Erythroblast (primary cell): ENCODE results near the gene STEAP3.

ENCODE experiments used
- GATA1 ChIP-seq: IDR thresholded peaks from 2 replicates; pipeline ENCODE4 v1.6.1; 2011; ENCODE audit warnings: low read depth, mild to moderate bottlenecking, control low read depth, low read length, moderate library complexity
- POLR2A ChIP-seq: IDR thresholded peaks from 2 replicates; pipeline ENCODE4 v1.6.1; 2011; ENCODE audit warnings: mild to moderate bottlenecking, low read length

GRCh38 chr2:119264781-119265692 is 41.4 kb downstream of the STEAP3 start:
- TF ChIP-seq POLR2A (no peak), GATA1 (no peak)
